Cardiac fibroblast (primary cell): ENCODE results near the gene PLAGL2.

ENCODE experiments used
- DNase-seq, 2 donors: peaks; one replicate each; pipeline versions ENCODE4 v3.0.0 to v3.0.0-alpha.2; 2010; ENCODE audit warnings: low read depth in 2 of 2
- H3K4me3 ChIP-seq, 2 donors: replicated peaks in 1 of 2; 1 replicate in 1 of 2; 2 replicates in 1 of 2; pipeline ENCODE4 v1.5.1; 2011; ENCODE audit warnings: low read depth in 2 of 2, low read length in 2 of 2, mild to moderate bottlenecking in 2 of 2, moderate library complexity in 1 of 2
- TF ChIP-seq, protein P1 (sequence below): IDR thresholded peaks from one replicate; pipeline ENCODE4 v1.5.1; 2011; ENCODE audit warnings: low read depth, mild to moderate bottlenecking, low read length, inconsistent platforms

Gene PLAGL2

GRCh38 chr20:32164984-32165735 is 42.4 kb downstream of the PLAGL2 start:
- H3K4me3 ChIP-seq = no peak overlapping the region
- peak; percentile 20 to 91 for DNase-seq
- TF ChIP-seq, protein P1, sequence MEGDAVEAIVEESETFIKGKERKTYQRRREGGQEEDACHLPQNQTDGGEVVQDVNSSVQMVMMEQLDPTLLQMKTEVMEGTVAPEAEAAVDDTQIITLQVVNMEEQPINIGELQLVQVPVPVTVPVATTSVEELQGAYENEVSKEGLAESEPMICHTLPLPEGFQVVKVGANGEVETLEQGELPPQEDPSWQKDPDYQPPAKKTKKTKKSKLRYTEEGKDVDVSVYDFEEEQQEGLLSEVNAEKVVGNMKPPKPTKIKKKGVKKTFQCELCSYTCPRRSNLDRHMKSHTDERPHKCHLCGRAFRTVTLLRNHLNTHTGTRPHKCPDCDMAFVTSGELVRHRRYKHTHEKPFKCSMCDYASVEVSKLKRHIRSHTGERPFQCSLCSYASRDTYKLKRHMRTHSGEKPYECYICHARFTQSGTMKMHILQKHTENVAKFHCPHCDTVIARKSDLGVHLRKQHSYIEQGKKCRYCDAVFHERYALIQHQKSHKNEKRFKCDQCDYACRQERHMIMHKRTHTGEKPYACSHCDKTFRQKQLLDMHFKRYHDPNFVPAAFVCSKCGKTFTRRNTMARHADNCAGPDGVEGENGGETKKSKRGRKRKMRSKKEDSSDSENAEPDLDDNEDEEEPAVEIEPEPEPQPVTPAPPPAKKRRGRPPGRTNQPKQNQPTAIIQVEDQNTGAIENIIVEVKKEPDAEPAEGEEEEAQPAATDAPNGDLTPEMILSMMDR = no peak

DNA sequence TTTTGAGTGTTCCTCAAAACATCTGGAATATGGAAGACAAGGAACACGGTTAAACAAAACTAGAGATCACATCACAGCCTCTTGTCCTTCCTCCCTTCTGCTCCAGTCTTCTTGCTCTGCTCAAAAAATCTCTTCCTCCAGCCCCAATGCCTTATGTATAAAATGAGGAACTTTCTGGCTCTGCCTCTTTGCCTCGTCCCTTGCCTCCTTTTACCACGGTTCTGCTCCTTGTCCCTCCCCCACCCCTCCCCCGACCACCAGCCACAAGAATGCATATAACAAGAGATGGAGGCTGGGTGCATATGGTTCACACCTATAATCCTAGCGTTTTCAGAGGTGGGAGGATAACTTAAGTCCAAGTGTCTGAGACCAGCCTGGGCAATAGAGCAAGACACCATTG is 43.6 kb downstream of the PLAGL2 start:
- TF ChIP-seq, protein P1 = no peak
- no peak for DNase-seq
- no peak overlapping the region for H3K4me3 ChIP-seq

DNA sequence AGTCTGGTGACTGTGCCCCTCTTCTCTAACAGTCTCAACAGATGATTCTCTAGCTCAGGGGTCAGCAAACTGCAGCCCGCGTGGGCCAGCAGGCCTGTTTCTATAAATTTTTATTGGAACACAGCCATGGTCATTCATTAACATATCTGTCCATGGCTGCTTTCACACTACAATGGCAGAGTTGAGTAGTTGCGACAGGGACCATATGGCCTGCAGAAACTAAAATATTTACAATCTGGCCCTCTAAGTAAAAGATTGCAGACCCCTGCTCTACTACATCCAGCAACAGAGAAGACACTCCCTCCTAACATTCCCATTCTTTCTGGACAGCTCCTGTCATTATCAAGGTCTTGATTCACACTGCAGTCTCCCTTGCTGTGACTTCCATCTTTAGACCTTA is 45.2 kb downstream of the PLAGL2 start:
- no peak for DNase-seq
- H3K4me3 ChIP-seq = no peak overlapping the region
- TF ChIP-seq, protein P1 = no peak

GRCh38 chr20:32160341-32160740 is 47.2 kb downstream of the PLAGL2 start:
- TF ChIP-seq, protein P1 = no peak
- no peak overlapping the region for H3K4me3 ChIP-seq
- no peak for DNase-seq

GRCh38 chr20:32159766-32160221 is 47.7 kb downstream of the PLAGL2 start:
- H3K4me3 ChIP-seq = no peak overlapping the region
- no peak for DNase-seq
- TF ChIP-seq, protein P1 = no peak

GRCh38 chr20:32158943-32159660 is 48.4 kb downstream of the PLAGL2 start:
- TF ChIP-seq, protein P1 = no peak
- H3K4me3 ChIP-seq = no peak overlapping the region
- DNase-seq = peak in 1 of 2 donors; percentile 31
